Gastroesophageal sphincter (tissue), 4 donors: Measurements from ENCODE around the gene CCT6B. TPM values are rescaled to one million over a fixed set of nuclear protein-coding genes. Genes with fewer than 3 reads are reported as not detected.
"Not testable (repeated sequence)": the region's sequence is repeated elsewhere in the genome, so short reads cannot be mapped to it uniquely, and the experiment has no call there.

Experiments used
- ATAC-seq: fragments of 150-250 bp; one replicate; pipeline ENCODE4 v1.9.1; 2016; ENCODE audit warnings: mild to moderate bottlenecking, moderate library complexity
- H3K27ac ChIP-seq, 4 donors: fragments of 200-600 bp; sonication (generic) in 3 of 4; 1 replicate in 3 of 4; 2 replicates in 1 of 4; pipeline ENCODE4 v1.5.1; 2016 to 2019
- H3K27me3 ChIP-seq: fragments of 200-600 bp; sonication (generic); one replicate; pipeline ENCODE4 v1.5.1; 2019
- H3K36me3 ChIP-seq, 2 donors: fragments of 200-600 bp; sonication (generic); one replicate each; pipeline ENCODE4 v1.5.1; 2019; ENCODE audit warnings: control low read depth in 1 of 2
- H3K4me1 ChIP-seq, 3 donors: fragments of 200-600 bp; sonication (generic); 1 replicate in 2 of 3; 2 replicates in 1 of 3; pipeline ENCODE4 v1.5.1; 2016 to 2019; ENCODE audit warnings: control low read depth in 2 of 3
- H3K4me3 ChIP-seq, 2 donors: fragments of 200-600 bp; sonication (generic); one replicate each; pipeline ENCODE4 v1.5.1; 2019; ENCODE audit warnings: mild to moderate bottlenecking in 1 of 2, moderate library complexity in 1 of 2
- H3K9me3 ChIP-seq, 3 donors: fragments of 200-600 bp; sonication (generic); one replicate each; pipeline ENCODE4 v1.5.1; 2017 to 2019; ENCODE audit warnings: control low read depth in 2 of 3
- EP300 ChIP-seq: sonication (generic); formaldehyde crosslinking; IDR thresholded peaks from one replicate; pipeline ENCODE4 v1.6.1; 2017; ENCODE audit warnings: antibody characterized with exemption, mild to moderate bottlenecking
- POLR2A ChIP-seq, 2 donors: fragments of 450-650 bp; IDR thresholded peaks; one replicate each; pipeline ENCODE4 v1.6.1; 2017; ENCODE audit warnings: antibody characterized with exemption in 2 of 2, mild to moderate bottlenecking in 2 of 2, moderate library complexity in 1 of 2
- POLR2AphosphoS5 ChIP-seq: sonication (generic); formaldehyde crosslinking; IDR thresholded peaks from one replicate; pipeline ENCODE4 v1.6.1; 2017; ENCODE audit warnings: antibody characterized with exemption
- WGBS, 2 donors: methylation state at CpG; one replicate each; pipeline ENCODE4 v1.1.5; 2018; ENCODE audit warnings: low coverage in 1 of 2; 5-methylcytosine and 5-hydroxymethylcytosine counted together
- total RNA-seq, 4 donors: library from RNA; depleted of rRNA; stranded (reverse); fragments of >200 nt; gene quantifications; one replicate each; pipeline ENCODE4 v1.1.0, GENCODE V29; 2016
- TF ChIP-seq, protein P1 (sequence below), 4 experiments: fragments of 200-600 bp in 2 of 4; fragments of 450-650 bp in 2 of 4; sonication (generic) in 1 of 4; IDR thresholded peaks; one replicate each; pipeline ENCODE4 v1.5.1; 2017 to 2019; ENCODE audit warnings: antibody characterized with exemption in 4 of 4, mild to moderate bottlenecking in 2 of 4, moderate library complexity in 2 of 4

The CCT6B gene
- total RNA-seq, 4 donors from 2014 or later, result 2.5 to 4.0 (median 2.8) TPM

DNA sequence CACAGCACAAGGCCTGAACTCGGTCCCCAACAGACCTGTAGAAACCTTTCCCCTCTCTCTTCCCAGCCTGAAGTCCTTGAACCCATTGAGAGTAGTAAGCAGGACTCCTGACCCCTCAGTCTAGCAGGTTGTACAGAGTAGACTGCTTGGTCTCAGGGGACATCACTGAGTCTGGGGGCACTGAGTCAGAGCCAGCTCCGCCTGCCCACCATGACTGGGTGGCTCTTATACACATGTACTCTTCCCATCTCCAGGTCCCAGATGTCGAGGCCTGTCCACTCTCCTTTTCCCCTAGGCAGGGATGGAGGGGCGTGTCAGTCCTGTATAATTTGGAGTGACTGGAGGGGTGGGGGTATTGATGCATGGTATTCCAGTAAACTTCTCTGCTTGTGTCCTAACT, 42.5 kb upstream of the CCT6B start:
- H3K27ac ChIP-seq, result peak overlapping the region in 3 of 4 donors; percentile 64 to 69 (median 67)
- no peaks in the 10 kb centered on the region for H3K27me3 ChIP-seq

DNA sequence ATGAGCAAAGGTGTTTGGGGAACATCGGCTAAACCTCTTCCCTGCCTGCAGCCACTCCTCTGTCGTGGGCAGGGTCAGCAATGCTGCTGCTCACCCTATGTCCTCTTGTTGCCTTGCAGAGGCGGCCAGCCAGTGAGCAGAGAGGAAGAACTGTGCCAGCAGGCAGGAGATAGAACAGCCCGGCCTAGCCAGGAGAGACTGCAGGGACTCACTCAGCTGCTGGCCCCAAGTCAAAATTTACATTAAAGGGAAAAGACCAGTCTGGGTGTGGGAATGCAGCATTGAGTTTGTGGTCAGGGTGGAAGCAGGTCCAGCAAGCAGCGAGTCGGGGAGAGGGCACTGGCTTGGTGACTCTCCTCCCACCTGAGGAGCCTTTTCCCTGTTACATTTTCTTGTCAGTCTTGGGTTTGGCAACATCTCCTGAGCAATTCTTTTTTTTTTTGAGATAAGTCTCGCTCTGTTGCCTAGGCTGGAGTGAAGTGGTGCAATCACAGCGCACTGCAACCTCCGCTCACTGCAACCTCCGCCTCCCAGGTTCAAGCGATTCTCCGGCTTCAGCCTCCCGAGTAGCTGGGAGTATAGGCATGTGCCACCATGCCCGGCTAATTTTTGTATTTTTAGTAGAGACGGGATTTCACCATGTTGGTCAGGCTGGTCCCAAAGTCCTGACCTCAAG, 41.8 kb upstream of the CCT6B start:
- Histone ChIP-seq H3K9me3 (no peaks in the 10 kb centered on the region), H3K4me3 (no peak overlapping the region), H3K4me1 (peaks cover 0 to 41% (median 3%) of the 10 kb centered on the region in 3 donors), H3K27me3 (no peaks in the 10 kb centered on the region), H3K36me3 (peaks cover 0 to 96% of the 10 kb centered on the region in 2 donors), H3K27ac (peak overlapping the region in 3 of 4 donors; percentile 64 to 69 (median 67))
- 20 to 57% methylated on average over 2 to 8 of the region's 15 CpGs for WGBS, 2 donors
- peak; percentile 33 for ATAC-seq
- TF ChIP-seq POLR2AphosphoS5 (no peak), POLR2A (IDR thresholded peaks at IDR 0.05) (peak in 1 of 2 donors; percentile 17), EP300 (no peak)
- TF ChIP-seq, protein P1, sequence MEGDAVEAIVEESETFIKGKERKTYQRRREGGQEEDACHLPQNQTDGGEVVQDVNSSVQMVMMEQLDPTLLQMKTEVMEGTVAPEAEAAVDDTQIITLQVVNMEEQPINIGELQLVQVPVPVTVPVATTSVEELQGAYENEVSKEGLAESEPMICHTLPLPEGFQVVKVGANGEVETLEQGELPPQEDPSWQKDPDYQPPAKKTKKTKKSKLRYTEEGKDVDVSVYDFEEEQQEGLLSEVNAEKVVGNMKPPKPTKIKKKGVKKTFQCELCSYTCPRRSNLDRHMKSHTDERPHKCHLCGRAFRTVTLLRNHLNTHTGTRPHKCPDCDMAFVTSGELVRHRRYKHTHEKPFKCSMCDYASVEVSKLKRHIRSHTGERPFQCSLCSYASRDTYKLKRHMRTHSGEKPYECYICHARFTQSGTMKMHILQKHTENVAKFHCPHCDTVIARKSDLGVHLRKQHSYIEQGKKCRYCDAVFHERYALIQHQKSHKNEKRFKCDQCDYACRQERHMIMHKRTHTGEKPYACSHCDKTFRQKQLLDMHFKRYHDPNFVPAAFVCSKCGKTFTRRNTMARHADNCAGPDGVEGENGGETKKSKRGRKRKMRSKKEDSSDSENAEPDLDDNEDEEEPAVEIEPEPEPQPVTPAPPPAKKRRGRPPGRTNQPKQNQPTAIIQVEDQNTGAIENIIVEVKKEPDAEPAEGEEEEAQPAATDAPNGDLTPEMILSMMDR (IDR thresholded peaks at IDR 0.05), result no peak

More for the DNA sequence above, 42.5 kb upstream of the CCT6B start:
- peaks cover 0 to 33% (median 0%) of the 10 kb centered on the region in 3 donors for H3K4me1 ChIP-seq
- 100% methylated on average over 1 of the region's 4 CpGs; no CpG with 5 or more reads in 1 of the 2 donors for WGBS, 2 donors
- no peak for ATAC-seq
- TF ChIP-seq POLR2AphosphoS5, result no peak
- TF ChIP-seq, protein P1 (IDR thresholded peaks at IDR 0.05), result no peak
- TF ChIP-seq EP300, result no peak
- TF ChIP-seq POLR2A (IDR thresholded peaks at IDR 0.05), result no peak
- peaks cover 0 to 92% of the 10 kb centered on the region in 2 donors for H3K36me3 ChIP-seq
- H3K4me3 ChIP-seq, result no peak overlapping the region
- no peaks in the 10 kb centered on the region for H3K9me3 ChIP-seq

DNA sequence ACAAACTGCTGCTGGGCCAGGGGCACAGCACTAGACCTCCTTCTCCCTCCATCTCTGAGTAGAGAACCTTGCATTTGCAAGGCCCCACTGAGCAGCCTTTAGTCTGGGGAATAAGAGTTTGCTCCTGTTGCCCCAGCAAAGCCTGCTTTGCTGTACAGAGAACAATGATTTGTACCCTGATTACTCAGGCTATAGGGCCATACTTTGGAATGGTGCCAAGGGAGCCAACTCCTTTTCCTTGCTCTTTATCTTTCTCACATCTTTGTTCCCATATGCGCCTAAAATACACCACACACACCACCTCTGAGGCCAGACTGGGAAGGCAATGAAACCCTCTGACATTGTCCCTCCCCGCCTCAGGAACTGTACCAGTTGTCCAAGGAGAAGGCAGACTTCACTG, 40.3 kb upstream of the CCT6B start:
- no CpG with 5 or more reads among the region's 2 CpGs for WGBS, 2 donors
- ATAC-seq, result no peak
- no peak for TF ChIP-seq POLR2A (IDR thresholded peaks at IDR 0.05)
- TF ChIP-seq POLR2AphosphoS5, result no peak
- TF ChIP-seq, protein P1 (IDR thresholded peaks at IDR 0.05), result no peak
- TF ChIP-seq EP300, result no peak
- Histone ChIP-seq H3K4me3 (no peak overlapping the region), H3K27ac (peak overlapping the region in 3 of 4 donors; percentile 64 to 69 (median 67)), H3K4me1 (peaks cover 3 to 56% (median 3%) of the 10 kb centered on the region in 3 donors), H3K9me3 (no peaks in the 10 kb centered on the region), H3K36me3 (peaks cover 0 to 87% of the 10 kb centered on the region in 2 donors), H3K27me3 (no peaks in the 10 kb centered on the region)

DNA sequence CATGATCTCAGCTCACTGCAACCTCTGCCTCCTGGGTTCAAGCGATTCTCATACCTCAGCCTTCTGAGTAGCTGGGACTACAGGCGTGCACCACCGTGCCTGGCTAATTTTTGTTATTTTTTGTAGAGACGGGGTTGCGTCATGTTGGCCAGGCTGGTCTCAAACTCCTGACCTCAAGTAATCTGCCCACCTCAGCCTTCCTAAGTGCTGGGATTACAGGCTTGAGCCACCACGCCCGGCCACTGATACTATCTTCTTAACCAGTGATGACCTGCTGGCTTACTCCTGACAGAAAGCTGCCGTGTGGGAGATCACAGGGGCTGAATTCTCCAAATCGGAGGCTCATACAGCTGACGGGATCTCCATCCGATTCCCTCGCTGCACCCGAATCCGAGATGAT, 39.7 kb upstream of the CCT6B start:
- H3K27me3 ChIP-seq, ATAC-seq, H3K9me3 ChIP-seq, H3K4me3 ChIP-seq: not testable (repeated sequence)
- H3K27ac ChIP-seq, result peak overlapping the region in 3 of 4 donors; percentile 42 to 69 (median 64)
- peaks cover 0 to 87% of the 10 kb centered on the region in 2 donors for H3K36me3 ChIP-seq
- peaks cover 3 to 56% (median 3%) of the 10 kb centered on the region in 3 donors for H3K4me1 ChIP-seq
- 77 to 94% methylated on average over 3 to 6 of the region's 14 CpGs for WGBS, 2 donors

DNA sequence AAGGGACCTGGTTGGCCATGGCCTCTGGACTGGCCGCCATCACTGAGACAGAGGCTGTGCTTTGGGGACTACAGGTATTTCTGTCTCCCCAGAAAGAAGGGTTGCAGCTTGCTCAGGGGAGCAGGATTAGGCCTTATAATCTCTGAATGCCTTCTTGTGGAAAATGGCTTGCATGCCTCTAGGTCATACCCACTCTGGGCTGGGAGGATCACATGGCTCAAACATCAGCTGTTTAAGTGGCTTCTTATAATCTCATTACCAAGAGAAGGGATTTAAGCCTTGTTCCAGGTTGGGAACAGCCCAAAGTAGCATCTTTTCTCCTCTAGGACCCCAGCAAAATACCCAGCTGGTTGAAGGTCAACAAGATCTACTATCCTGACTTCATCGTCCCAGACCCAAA, 38.2 kb upstream of the CCT6B start:
- H3K9me3 ChIP-seq, result no peaks in the 10 kb centered on the region
- peak overlapping the region in 3 of 4 donors; percentile 87 to 92 (median 89) for H3K27ac ChIP-seq
- TF ChIP-seq POLR2AphosphoS5 (no peak), POLR2A (IDR thresholded peaks at IDR 0.05) (no peak), EP300 (no peak)
- TF ChIP-seq, protein P1 (IDR thresholded peaks at IDR 0.05), result no peak
- H3K4me1 ChIP-seq, result peaks cover 3 to 56% (median 3%) of the 10 kb centered on the region in 3 donors
- no peak overlapping the region for H3K4me3 ChIP-seq
- WGBS, 2 donors, result 95% methylated on average over 2 of the region's 2 CpGs; no CpG with 5 or more reads in 1 of the 2 donors
- H3K27me3 ChIP-seq, result no peaks in the 10 kb centered on the region
- peaks cover 0 to 87% of the 10 kb centered on the region in 2 donors for H3K36me3 ChIP-seq
- no peak for ATAC-seq
